SK-N-SH (cell line): ENCODE measurements around the gene LTB4R.

ENCODE experiments used
- CTCF ChIP-seq: fragments of 200-600 bp; sonication (generic); IDR thresholded peaks from 2 replicates; pipeline ENCODE4 v1.6.1; 2017; ENCODE audit warnings: antibody characterized with exemption, mild to moderate bottlenecking, moderate library complexity
- EP300 ChIP-seq, 2 experiments: IDR thresholded peaks; 2 replicates each; pipeline versions ENCODE4 v1.4.0 to v1.6.1; 2012; ENCODE audit warnings: borderline replicate concordance in 1 of 2, low read depth in 1 of 2, low read length in 1 of 2
- EZH2phosphoT487 ChIP-seq: fragments of 200-600 bp; sonication (generic); IDR thresholded peaks from 2 replicates; pipeline ENCODE4 v1.6.1; 2017; ENCODE audit warnings: low read depth, mixed run types, mild to moderate bottlenecking, antibody characterized with exemption, moderate library complexity, borderline replicate concordance
- FOXJ3 ChIP-seq: sonication (generic); formaldehyde crosslinking; IDR thresholded peaks from 2 replicates; pipeline ENCODE4 v1.5.1; 2020; ENCODE audit warnings: mild to moderate bottlenecking, missing genetic modification reagents
- GABPA ChIP-seq: IDR thresholded peaks from 2 replicates; pipeline ENCODE4 v1.4.0; 2012; ENCODE audit warnings: low read depth, mild to moderate bottlenecking
- GATA2 ChIP-seq: sonication (generic); formaldehyde crosslinking; IDR thresholded peaks from 2 replicates; pipeline ENCODE4 v1.5.0; 2020; ENCODE audit warnings: mild to moderate bottlenecking, missing genetic modification reagents
- POLR2AphosphoS5 ChIP-seq: IDR thresholded peaks from 2 replicates; pipeline ENCODE4 v1.6.1; 2012; ENCODE audit warnings: low read depth, low read length
- RCOR1 ChIP-seq: fragments of 150-350 bp; IDR thresholded peaks from 2 replicates; pipeline ENCODE4 v1.6.1; 2017; ENCODE audit warnings: antibody characterized with exemption, low read length
- REST ChIP-seq: IDR thresholded peaks from 2 replicates; pipeline ENCODE4 v1.6.1; 2012; ENCODE audit warnings: mild to moderate bottlenecking, low read depth, low read length, moderate library complexity
- SMC3 ChIP-seq: IDR thresholded peaks from 2 replicates; pipeline ENCODE4 v1.6.1; 2012; ENCODE audit warnings: low read depth, low read length, improper control_type of control experiment
- YY1 ChIP-seq: IDR thresholded peaks from 2 replicates; pipeline ENCODE4 v1.4.0; 2012; ENCODE audit warnings: low read depth, mild to moderate bottlenecking

- no peak for TF ChIP-seq CTCF
- no peak for TF ChIP-seq EP300 (IDR thresholded peaks at IDR 0.05; ENCODE audit: borderline replicate concordance in 1 of 2, low read depth in 1 of 2, low read length in 1 of 2)
- TF ChIP-seq REST = no peak
- no peak for TF ChIP-seq RCOR1
- TF ChIP-seq EZH2phosphoT487 = no peak
- TF ChIP-seq POLR2AphosphoS5 = no peak
- TF ChIP-seq GABPA = no peak
- TF ChIP-seq FOXJ3 (CRISPR knock-in tag) = no peak
- no peak for TF ChIP-seq YY1
- TF ChIP-seq SMC3 = no peak
- no peak for TF ChIP-seq GATA2 (CRISPR knock-in tag)
Observed at GRCh38 chr14:24271834-24272263, 39.5 kb upstream of the LTB4R start.
